H4 (cell line): Measurements from ENCODE around the gene MYD88. TPM values are rescaled to one million over a fixed set of nuclear protein-coding genes. Genes with fewer than 3 reads are reported as not detected.
"Not testable (repeated sequence)": the region's sequence is repeated elsewhere in the genome, so short reads cannot be mapped to it uniquely, and the experiment has no call there.

Experiments
- DNase-seq: peaks from one replicate; pipeline ENCODE4 v3.0.0-alpha.2; 2015; ENCODE audit warnings: low spot score
- total RNA-seq: library from RNA; depleted of rRNA; stranded (reverse); fragments of >200 nt; shearing (Covaris generic); gene quantifications from 2 replicates; pipeline ENCODE4 v1.2.3, GENCODE V29; 2014

Gene MYD88
- total RNA-seq, 1 experiment from 2014 or later = 3.8 TPM

DNA sequence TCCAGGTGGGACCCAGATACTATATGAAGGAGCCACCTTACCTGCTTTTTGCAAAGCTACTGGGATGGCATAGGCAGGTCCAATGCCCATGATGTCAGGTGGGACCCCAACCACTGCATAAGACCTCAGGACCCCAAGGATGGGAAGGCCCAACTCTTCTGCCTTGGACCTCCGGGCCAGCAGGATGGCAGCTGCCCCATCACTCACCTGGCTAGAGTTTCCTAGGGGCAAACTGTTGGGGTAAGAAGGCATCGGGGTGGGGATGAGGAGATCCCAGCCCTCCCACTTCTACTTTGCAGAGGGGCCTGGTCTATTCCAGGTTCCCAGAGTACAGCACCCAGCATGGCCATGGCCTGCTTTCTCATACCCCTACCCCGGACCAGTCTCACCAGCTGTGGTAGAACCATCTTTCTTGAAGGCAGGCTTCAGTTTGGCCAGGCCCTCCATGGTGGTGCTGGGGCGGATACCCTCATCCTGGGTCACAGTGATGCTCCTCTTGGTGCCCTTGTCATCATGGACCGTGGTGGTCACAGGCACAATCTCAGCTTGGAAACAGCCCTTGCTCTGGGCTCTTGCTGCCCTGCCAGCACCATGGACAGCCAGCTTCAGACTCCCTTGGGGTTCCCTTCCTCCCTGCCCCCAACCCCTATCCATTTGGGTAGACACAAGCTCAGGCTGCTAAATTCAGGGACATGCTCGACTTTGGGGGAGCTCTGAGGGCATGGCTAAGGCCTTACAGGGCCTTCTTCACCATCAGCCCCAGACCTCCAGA, 12.2 kb upstream of the MYD88 start:
- DNase-seq = no peak

GRCh38 chr3:38127611-38128302, 10.7 kb upstream of the MYD88 start:
- no peak for DNase-seq

DNA sequence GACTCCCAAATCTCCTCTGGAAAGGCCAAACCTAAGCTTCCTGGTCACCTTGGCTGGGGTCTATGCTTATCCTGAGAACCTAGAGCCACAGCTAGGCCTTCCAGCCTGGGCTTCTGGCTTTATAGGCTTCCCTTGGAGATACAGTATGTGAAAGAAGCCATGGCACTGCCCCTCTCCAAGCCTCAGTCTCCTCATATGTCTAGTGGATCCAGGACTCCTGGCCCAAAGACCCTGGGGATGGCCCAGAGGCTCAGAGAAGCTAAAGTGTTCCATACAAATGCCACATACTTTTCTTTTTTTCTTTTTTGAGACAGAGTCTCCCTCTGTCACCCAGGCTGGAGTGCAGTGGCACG, 10.2 kb upstream of the MYD88 start:
- no peak for DNase-seq

GRCh38 chr3:38129058-38129457, 9.4 kb upstream of the MYD88 start:
- no peak for DNase-seq

GRCh38 chr3:38130631-38131065, 7.8 kb upstream of the MYD88 start:
- no peak for DNase-seq

DNA sequence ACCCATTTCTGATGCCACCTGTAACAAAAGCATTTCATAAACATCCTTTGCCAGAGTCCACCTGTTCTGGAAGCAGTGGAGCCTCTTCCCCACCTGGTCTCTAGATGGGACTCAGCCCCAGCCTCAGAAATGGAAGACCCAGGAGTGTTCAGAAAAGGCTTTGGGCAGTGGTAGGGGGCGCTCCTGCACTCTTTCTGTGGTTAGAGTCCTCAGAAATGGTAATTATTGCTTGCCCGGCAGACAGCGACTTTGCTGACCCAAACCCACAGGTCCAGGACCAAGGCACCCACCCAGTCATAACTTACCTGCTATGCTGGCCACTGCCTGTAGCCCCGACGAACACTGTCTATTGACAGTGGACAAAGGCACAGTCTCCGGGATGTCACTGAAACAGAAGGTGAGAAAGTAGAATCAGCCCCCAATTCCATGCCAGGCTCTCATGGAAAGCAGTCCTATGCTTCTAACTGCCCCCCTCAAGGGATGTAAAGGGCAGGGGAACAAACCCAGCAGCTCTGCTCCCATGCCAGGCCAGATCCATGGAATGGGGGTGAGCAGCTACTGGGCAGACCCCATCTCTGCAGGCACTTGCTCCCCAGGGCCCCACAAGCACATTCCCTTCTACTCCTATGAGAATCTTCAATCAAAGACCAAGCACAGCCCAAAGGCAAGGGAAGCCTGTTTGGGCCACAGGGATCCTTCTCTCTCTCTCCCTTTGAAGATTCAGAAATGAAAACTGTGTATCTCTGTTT, 6.7 kb upstream of the MYD88 start:
- DNase-seq = no peak

DNA sequence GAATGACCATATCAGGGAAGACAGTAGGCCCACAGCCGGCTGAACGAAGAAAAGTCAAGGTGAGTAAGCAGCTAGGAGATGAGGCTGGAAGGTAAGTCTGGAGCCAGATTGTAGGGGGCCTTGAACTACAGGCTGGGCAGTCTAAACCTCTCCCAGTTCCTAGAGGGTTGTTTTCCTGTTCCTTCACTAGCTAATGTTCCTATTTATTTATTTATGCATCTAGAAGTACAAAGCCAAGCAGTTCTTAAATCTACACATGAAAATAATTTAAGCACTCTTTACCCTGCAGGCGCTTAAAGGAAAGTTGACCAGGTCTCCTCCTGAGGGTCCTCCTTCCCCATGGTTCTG, 5.3 kb upstream of the MYD88 start:
- DNase-seq = no peak

DNA sequence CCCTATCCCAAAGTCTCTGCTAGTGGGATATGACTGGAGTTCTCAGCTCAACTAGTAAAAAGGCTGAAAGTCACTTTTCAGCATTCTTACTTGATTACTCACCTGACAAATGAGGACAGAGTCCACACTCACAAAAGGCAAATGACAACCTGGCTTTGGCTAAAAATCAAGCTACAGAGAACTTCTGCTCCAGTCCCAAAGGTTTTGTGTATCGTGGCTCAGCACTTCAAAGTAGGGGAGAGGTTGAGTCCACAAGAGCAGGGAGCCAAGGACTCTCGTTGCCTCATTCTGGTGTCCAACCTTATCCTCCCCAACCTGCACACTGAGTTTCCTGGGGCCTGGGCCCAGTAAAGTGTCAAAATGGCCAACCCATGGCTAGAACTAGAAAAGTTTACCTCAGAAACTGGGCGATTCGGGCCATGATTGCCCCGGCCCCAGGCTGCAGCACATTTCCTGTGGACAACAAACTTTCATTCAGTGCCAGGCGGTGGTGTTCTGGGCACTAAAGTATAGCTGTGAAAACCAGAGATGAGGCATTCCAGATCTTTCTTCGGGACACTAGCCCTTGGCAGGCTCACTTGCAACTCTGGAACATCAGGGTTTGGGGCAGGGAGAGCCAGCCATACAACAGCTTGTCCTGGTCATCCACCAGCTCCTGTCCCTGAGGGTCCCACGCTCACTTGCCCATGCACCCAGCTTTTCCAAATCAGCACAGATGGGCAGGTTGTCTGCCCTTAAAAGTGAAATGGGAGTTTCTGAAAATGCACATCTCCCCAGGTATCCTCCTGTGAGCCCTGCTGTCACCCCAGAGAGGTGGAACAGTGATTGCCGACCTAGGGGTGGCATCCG, 4.7 kb upstream of the MYD88 start:
- no peak for DNase-seq

GRCh38 chr3:38134517-38135143, 3.8 kb upstream of the MYD88 start:
- not testable (repeated sequence) for DNase-seq

DNA sequence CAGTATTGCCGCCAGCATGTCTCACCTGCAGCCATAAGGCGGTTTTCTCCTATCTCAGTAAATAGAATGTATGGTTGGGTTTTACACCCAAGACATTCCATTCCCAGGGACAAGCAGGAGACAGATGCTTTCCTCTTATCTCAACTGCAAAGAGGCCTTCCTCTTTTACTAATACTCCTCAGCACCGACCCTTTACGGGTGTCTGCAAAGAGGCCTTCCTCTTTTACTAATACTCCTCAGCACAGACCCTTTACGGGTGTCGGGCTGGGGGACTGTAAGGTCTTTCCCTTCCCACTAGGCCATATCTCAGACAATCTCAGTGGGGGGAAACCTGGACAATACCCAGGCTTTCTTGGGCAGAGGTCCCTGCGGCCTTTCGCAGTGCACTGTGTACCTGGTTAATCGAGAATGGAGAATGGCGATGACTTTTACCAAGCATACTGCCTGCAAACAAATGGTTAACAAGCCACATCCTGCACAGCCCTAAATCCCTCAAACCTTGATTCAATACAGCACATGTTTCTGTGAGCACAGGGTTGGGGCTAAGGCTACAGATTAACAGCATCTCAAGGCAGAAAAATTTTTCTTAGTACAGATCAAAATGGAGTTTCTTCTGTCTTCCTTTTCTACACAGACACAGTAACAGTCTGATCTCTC, 2.7 kb upstream of the MYD88 start:
- DNase-seq = not testable (repeated sequence)

DNA sequence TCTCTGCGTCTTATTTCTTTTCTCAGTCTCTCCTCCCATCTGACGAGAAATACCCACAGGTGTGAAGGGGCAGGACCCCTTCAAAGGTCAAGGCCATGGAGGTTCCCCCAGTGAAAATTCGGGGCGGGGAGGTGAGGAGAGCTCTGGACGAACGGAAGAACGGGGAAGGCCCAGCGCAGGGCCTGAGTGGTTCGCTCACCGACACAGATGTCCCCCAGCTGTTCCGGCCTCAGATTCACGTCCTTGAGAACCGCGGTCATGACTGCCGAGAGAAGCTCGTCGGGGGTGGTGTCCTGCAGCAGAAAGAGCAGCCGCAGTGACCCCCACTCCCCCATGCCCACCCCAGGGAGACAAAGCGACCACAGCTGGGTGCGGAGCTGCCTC, 2.1 kb upstream of the MYD88 start:
- no peak for DNase-seq

DNA sequence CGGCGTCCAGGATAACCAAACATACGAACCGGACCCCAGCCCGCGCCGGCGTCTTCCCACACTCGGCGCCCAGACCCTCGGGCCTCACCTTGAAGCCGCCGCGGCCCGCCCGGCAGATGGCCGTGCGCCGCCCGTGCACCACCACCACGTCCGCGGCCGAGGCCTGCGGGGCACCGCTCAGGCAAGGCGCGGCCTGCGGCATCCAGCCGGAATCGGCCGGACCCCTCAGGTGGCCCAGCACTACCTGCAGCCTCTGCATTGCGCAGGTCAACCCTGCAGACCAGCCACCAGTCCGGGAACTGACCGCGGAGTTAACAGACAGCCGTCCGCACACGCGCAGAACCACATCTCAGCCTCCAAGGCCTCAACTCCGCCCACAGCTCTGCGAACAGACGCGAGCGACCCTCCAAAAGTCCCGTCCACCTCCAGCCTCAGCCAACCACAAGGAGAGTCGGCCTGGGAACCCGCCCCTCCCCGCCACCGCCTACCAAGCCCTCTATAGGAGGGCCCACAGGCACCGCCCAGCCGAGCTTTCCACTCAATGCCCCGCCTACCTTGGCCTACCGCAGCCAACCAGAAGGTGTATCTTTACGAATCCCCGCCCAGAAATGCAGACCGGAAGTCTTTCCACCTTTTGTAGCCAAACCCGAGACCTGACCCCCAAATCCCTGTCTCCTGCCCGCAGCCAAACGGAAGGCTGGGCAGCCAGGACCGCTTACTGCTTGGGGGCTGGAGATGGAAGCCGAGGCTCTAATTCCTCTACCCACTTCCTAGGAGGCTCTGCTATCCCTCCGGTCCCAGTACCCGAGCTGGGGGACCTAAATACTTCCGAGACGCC, 1.5 kb upstream of the MYD88 start, which contains the start of gene ACAA1:
ACAA1 (minus strand) TSS at position 351 of the 838 bp plus-strand sequence; CDS start at position 259, 92 bp downstream.
- peak; percentile 95 for DNase-seq

DNA sequence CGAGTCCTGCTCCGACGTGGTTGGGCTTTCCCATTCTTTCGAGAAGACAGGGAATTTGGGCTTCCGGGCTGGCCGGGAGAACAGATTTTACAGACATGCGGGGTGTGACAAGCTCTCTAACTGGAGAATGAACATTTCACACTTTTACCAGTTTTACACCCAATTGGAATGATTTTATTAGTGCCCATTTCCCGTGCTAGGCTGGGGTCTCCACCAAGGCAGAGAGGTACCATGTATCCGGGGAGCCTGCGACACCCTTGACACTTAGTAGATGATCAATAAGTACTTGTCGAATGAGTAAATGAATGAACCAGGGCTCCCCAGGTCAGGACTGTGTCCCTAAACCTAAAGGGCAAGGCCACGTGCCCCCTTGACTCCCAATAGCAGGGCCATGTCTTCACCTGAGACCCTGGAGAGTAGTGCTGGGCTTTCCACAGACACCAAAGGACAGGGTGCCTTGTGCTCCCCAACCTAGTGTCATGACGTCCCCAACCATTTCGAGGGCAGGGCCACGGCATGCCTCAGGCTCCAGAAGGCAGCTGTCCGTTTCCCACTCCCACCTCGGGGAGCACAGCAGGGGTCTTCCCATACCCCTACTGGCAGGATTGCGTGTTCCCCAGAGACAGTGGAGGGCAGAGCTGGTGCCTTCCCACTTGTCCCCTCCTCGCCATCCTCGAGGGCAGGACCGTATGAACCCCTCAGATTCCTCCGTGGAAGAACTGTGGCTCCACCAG, 679 bp upstream of the MYD88 start:
- no peak for DNase-seq

DNA sequence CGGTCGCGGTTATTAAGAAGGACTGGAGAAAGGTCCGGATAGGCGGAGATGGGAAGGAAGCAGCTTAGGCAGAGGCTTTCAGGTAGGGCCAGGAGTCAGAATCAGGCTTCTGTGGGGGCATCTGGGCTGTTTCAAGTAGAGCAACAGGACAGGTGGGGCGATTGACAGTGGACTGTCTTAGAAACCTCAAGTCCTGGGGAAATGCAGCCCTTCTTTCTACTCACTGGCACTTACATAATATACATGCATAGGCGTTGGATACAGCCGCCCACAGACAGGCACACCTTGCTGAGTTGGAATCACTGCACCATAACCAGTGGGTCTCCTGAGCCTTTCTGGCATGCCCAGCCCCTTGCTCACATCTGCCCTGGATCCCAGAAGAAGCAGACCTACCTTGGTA, 730 bp downstream of the MYD88 start:
- DNase-seq = no peak

- DNase-seq = no peak
Observed at GRCh38 chr3:38139652-38140051, 1.2 kb downstream of the MYD88 start.

DNA sequence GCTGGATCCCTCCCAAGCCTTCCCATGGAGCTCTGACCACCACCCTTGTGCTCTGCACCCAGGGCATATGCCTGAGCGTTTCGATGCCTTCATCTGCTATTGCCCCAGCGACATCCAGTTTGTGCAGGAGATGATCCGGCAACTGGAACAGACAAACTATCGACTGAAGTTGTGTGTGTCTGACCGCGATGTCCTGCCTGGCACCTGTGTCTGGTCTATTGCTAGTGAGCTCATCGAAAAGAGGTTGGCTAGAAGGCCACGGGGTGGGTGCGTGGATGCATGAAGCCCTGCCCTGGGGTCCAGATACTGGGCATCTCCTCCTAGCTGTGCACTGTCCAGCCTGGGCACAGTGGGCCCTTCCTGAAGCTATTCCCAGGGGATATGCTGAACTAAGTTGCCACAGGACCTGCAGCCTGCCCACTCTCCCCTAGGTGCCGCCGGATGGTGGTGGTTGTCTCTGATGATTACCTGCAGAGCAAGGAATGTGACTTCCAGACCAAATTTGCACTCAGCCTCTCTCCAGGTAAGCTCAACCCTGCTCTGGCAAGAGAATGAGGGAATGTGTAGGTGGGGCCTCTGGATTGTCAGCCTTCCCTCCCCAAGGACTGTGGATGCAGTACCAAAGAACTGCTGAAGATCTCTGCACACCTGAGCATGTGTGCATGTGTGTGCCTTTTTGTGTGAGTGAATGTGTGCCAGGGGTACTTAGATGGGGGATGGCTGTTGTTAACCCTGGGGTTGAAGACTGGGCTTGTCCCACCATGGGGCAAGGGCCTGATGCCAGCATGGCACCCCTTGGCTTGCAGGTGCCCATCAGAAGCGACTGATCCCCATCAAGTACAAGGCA, 2.1 kb downstream of the MYD88 start:
- DNase-seq = no peak

- DNase-seq = no peak
Observed at GRCh38 chr3:38141173-38141951, 2.9 kb downstream of the MYD88 start.

- DNase-seq = no peak
Observed at GRCh38 chr3:38141952-38142273, 3.5 kb downstream of the MYD88 start.
